Activated CD4-positive, alpha-beta T cell treated with anti-CD3 and anti-CD28 coated beads for 36 hours (primary cell): ENCODE data around the gene HP. TPM values are rescaled to one million over a fixed set of nuclear protein-coding genes. Genes with fewer than 3 reads are reported as not detected.
"Not testable (repeated sequence)": the region's sequence is repeated elsewhere in the genome, so short reads cannot be mapped to it uniquely, and the experiment has no call there.

Source experiments
- ATAC-seq: fragments of 200-7000 bp; cut with Tn5 transposase; one replicate; pipeline ENCODE4 v1.10.0; 2021; ENCODE audit warnings: mild to moderate bottlenecking, moderate library complexity
- CTCF ChIA-PET: fragments of 350-600 bp; sonication (Branson Sonifier 250); formaldehyde crosslinking; loops from one replicate; lab custom pipeline; 2021; ENCODE audit warnings: antibody characterized with exemption; lab: Charles Lee
- POLR2A ChIA-PET: fragments of 350-600 bp; sonication (Branson Sonifier 250); formaldehyde crosslinking; loops from one replicate; lab custom pipeline; 2021; ENCODE audit warnings: antibody characterized with exemption, inconsistent platforms; lab: Charles Lee
- DNase-seq: peaks from one replicate; pipeline ENCODE4 v3.0.0-alpha.2; 2020
- H3K27ac Mint-ChIP-seq: one replicate; pipeline ENCODE4 v1.8.0; 2021; ENCODE audit warnings: mixed read lengths
- H3K27me3 Mint-ChIP-seq: one replicate; pipeline ENCODE4 v1.8.0; 2021; ENCODE audit warnings: mixed read lengths
- H3K36me3 Mint-ChIP-seq: one replicate; pipeline ENCODE4 v1.8.0; 2021; ENCODE audit warnings: low read depth, mixed read lengths
- H3K4me1 Mint-ChIP-seq: one replicate; pipeline ENCODE4 v1.8.0; 2021; ENCODE audit warnings: mixed read lengths
- H3K4me3 Mint-ChIP-seq: one replicate; pipeline ENCODE4 v1.8.0; 2021; ENCODE audit warnings: mild to moderate bottlenecking, moderate library complexity, mixed read lengths
- H3K9me3 Mint-ChIP-seq: one replicate; pipeline ENCODE4 v1.8.0; 2021; ENCODE audit warnings: low read depth, mixed read lengths
- intact Hi-C, 2 experiments: fragments of 100-400 bp; cut with DNase I in 1 of 2; cut with micrococcal nuclease in 1 of 2; formaldehyde crosslinking; loops; one replicate each; pipeline versions ENCODE4 v1.14.2 to v1.15.1; 2022 to 2024; cut with DNase I, micrococcal nuclease
- total RNA-seq, 2 experiments: library from RNA; stranded (reverse); gene quantifications; one replicate each; pipeline ENCODE4 v1.2.3, GENCODE V29; 2021

HP gene
- total RNA-seq, 2 experiments from 2014 or later = not detected

- H3K4me1 Mint-ChIP-seq = no peaks in the 10 kb centered on the region
- ChIA-PET POLR2A (no interaction called here), CTCF (no interaction called here)
- DNase-seq (no peak), ATAC-seq (no peak)
- no peak overlapping the region for H3K4me3 Mint-ChIP-seq
- no peaks in the 10 kb centered on the region for H3K9me3 Mint-ChIP-seq
- H3K36me3 Mint-ChIP-seq = peaks cover 19% of the 10 kb centered on the region
- intact Hi-C loops = no loop called here
- H3K27ac Mint-ChIP-seq = no peak overlapping the region
- H3K27me3 Mint-ChIP-seq = no peaks in the 10 kb centered on the region
Observed at GRCh38 chr16:72043539-72043938, 10.8 kb upstream of the HP start.

DNA sequence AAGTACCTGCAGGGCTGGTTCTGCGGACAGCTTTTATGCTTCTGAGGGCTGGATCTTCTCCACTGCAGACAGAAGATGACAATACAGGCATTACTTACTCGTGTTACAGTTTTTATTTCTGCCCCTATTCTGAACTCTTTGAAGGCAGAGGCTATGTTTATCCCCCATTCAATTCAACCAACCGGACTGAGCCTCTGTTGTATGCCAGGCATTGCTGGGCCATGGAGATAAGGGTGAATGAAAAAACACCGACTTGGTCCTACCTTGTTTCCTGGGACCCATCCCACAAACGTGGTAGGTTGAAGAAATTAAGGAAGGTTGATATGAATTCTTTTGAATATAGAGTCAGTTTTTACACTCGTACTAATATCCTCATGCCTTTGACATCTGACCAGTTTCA lies 10.0 kb upstream of the HP start:
- peaks cover 24% of the 10 kb centered on the region for H3K36me3 Mint-ChIP-seq
- ChIA-PET CTCF (no interaction called here), POLR2A (no interaction called here)
- no peaks in the 10 kb centered on the region for H3K4me1 Mint-ChIP-seq
- intact Hi-C loops = no loop called here
- ATAC-seq = no peak
- no peak overlapping the region for H3K27ac Mint-ChIP-seq
- no peaks in the 10 kb centered on the region for H3K27me3 Mint-ChIP-seq
- peaks cover 4% of the 10 kb centered on the region for H3K9me3 Mint-ChIP-seq
- DNase-seq = no peak
- H3K4me3 Mint-ChIP-seq = no peak overlapping the region

GRCh38 chr16:72044825-72045359 lies 9.4 kb upstream of the HP start:
- intact Hi-C loops = no loop called here
- H3K4me3 Mint-ChIP-seq = no peak overlapping the region
- no peak for DNase-seq
- POLR2A ChIA-PET = no interaction called here
- no peaks in the 10 kb centered on the region for H3K27me3 Mint-ChIP-seq
- CTCF ChIA-PET = no interaction called here
- no peak overlapping the region for H3K27ac Mint-ChIP-seq
- peaks cover 25% of the 10 kb centered on the region for H3K36me3 Mint-ChIP-seq
- H3K4me1 Mint-ChIP-seq = no peaks in the 10 kb centered on the region
- ATAC-seq = no peak
- H3K9me3 Mint-ChIP-seq = peaks cover 8% of the 10 kb centered on the region

DNA sequence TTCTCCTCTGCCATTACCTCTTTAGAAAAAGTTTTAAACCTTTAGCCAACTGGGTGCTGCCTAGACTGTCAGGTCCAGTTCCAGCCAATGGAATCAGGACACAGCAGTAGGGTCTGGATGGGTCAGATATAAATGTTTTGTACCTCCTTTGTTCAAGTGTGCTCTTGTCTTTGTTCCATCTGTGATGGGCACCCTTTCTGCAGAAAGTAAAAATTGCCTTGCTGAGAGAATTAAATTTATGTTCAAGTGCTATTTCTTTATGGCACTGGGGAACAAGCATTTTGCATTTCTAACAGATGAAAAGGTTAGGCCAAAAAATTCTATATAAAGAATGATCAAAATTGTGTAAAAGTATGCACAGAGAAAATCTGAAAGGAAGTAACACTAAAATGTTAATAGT lies 5.2 kb upstream of the HP start:
- ChIA-PET POLR2A (no interaction called here), CTCF (no interaction called here)
- H3K27me3 Mint-ChIP-seq = no peaks in the 10 kb centered on the region
- intact Hi-C loops = no loop called here
- H3K4me3 Mint-ChIP-seq = no peak overlapping the region
- ATAC-seq (no peak), DNase-seq (no peak)
- no peaks in the 10 kb centered on the region for H3K4me1 Mint-ChIP-seq
- H3K27ac Mint-ChIP-seq = no peak overlapping the region
- H3K36me3 Mint-ChIP-seq = peaks cover 5% of the 10 kb centered on the region
- H3K9me3 Mint-ChIP-seq = peaks cover 13% of the 10 kb centered on the region

- DNase-seq = no peak
- Mint-ChIP-seq H3K27ac (no peak overlapping the region), H3K36me3 (peaks cover 5% of the 10 kb centered on the region), H3K4me1 (no peaks in the 10 kb centered on the region), H3K9me3 (peaks cover 13% of the 10 kb centered on the region), H3K4me3 (no peak overlapping the region), H3K27me3 (no peaks in the 10 kb centered on the region)
- CTCF ChIA-PET = interaction anchor here (1.0 kb wide), 1 partner anchor 439 kb away, joined by 3 read pairs; no protein-coding TSS in a partner anchor
- POLR2A ChIA-PET = no interaction called here
- no peak for ATAC-seq
- intact Hi-C loops = no loop called here
Observed at GRCh38 chr16:72050769-72051464, 3.4 kb upstream of the HP start.

DNA sequence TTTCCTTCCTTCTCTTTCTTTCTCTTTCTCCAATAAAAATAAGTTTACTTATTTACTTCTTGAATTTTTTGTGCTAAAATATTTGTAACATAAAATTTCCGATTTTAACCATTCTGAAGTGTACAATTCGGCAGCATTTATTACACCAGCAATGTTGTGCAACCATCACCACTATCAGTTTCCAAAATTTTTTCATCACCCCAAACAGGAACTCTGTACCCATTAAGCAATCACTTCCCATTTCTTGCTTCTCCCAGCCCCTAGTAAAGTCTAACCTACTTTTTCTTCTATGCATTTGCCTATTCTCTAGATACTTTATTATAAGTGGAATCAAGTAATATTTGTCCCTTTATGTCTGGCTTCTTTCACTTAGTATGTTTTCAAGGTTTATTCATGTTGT lies 2.5 kb upstream of the HP start:
- Mint-ChIP-seq H3K9me3 (peaks cover 13% of the 10 kb centered on the region), H3K4me1 (no peaks in the 10 kb centered on the region), H3K27ac (no peak overlapping the region), H3K36me3 (peaks cover 5% of the 10 kb centered on the region), H3K4me3 (no peak overlapping the region), H3K27me3 (no peaks in the 10 kb centered on the region)
- intact Hi-C loops = no loop called here
- ChIA-PET POLR2A (no interaction called here), CTCF (no interaction called here)
- DNase-seq (no peak), ATAC-seq (no peak)

GRCh38 chr16:72055911-72056310 lies 1.6 kb downstream of the HP start:
- Mint-ChIP-seq H3K4me1 (no peaks in the 10 kb centered on the region), H3K27me3 (no peaks in the 10 kb centered on the region), H3K4me3 (no peak overlapping the region), H3K27ac (no peak overlapping the region), H3K36me3 (no peaks in the 10 kb centered on the region), H3K9me3 (peaks cover 2% of the 10 kb centered on the region)
- no peak for ATAC-seq
- ChIA-PET CTCF (interaction anchor here (0.6 kb wide), 2 partner anchors 18 to 125 kb away, joined by 3 read pairs; no protein-coding TSS in a partner anchor), POLR2A (interaction anchor here (0.6 kb wide), 1 partner anchor 62 kb away, joined by 3 read pairs; no protein-coding TSS in a partner anchor)
- intact Hi-C loops = no loop called here
- no peak for DNase-seq

- POLR2A ChIA-PET, H3K36me3 Mint-ChIP-seq, intact Hi-C loops, H3K27ac Mint-ChIP-seq, ATAC-seq, CTCF ChIA-PET, H3K9me3 Mint-ChIP-seq, H3K4me1 Mint-ChIP-seq, H3K27me3 Mint-ChIP-seq, H3K4me3 Mint-ChIP-seq, DNase-seq: not testable (repeated sequence)
Observed at GRCh38 chr16:72057313-72057712, 3.0 kb downstream of the HP start.

DNA sequence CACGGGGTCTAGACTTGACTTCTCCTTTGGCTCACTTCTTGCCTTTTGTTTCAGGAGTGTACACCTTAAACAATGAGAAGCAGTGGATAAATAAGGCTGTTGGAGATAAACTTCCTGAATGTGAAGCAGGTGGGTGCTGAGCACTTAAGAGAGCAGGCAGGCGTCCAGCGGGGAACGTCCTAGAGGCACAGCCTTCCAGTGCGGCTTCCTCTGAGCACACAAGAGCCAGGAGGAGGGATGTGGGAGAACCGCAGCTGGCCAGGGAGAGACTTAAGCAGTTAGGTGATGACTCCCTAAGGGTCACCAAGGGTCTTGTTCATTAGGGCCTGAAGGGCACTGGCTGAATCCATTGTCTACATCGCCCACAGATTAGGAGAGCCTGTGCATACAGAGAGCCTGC lies 4.8 kb downstream of the HP start:
- CTCF ChIA-PET, H3K27ac Mint-ChIP-seq, H3K9me3 Mint-ChIP-seq, intact Hi-C loops, ATAC-seq, H3K4me1 Mint-ChIP-seq, H3K27me3 Mint-ChIP-seq, POLR2A ChIA-PET, DNase-seq, H3K4me3 Mint-ChIP-seq, H3K36me3 Mint-ChIP-seq: not testable (repeated sequence)

DNA sequence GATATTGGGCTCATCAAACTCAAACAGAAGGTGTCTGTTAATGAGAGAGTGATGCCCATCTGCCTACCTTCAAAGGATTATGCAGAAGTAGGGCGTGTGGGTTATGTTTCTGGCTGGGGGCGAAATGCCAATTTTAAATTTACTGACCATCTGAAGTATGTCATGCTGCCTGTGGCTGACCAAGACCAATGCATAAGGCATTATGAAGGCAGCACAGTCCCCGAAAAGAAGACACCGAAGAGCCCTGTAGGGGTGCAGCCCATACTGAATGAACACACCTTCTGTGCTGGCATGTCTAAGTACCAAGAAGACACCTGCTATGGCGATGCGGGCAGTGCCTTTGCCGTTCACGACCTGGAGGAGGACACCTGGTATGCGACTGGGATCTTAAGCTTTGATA lies 6.1 kb downstream of the HP start:
- ChIA-PET POLR2A (no interaction called here), CTCF (no interaction called here)
- Mint-ChIP-seq H3K9me3 (no peaks in the 10 kb centered on the region), H3K27ac (no peak overlapping the region), H3K4me3 (no peak overlapping the region), H3K27me3 (no peaks in the 10 kb centered on the region), H3K36me3 (no peaks in the 10 kb centered on the region), H3K4me1 (no peaks in the 10 kb centered on the region)
- intact Hi-C loops = loop anchor here in 1 of 2 experiments (10.0 kb wide), 1 partner anchor 1894 kb away; no protein-coding TSS in a partner anchor
- DNase-seq (no peak), ATAC-seq (no peak)

GRCh38 chr16:72061564-72061963 lies 7.3 kb downstream of the HP start:
- Mint-ChIP-seq H3K36me3 (no peaks in the 10 kb centered on the region), H3K4me3 (no peak overlapping the region), H3K27ac (no peak overlapping the region), H3K27me3 (no peaks in the 10 kb centered on the region), H3K9me3 (no peaks in the 10 kb centered on the region), H3K4me1 (no peaks in the 10 kb centered on the region)
- intact Hi-C loops = loop anchor here in 1 of 2 experiments (10.0 kb wide), 1 partner anchor 1893 kb away; no protein-coding TSS in a partner anchor
- DNase-seq = no peak
- POLR2A ChIA-PET = no interaction called here
- CTCF ChIA-PET = no interaction called here
- ATAC-seq = no peak

DNA sequence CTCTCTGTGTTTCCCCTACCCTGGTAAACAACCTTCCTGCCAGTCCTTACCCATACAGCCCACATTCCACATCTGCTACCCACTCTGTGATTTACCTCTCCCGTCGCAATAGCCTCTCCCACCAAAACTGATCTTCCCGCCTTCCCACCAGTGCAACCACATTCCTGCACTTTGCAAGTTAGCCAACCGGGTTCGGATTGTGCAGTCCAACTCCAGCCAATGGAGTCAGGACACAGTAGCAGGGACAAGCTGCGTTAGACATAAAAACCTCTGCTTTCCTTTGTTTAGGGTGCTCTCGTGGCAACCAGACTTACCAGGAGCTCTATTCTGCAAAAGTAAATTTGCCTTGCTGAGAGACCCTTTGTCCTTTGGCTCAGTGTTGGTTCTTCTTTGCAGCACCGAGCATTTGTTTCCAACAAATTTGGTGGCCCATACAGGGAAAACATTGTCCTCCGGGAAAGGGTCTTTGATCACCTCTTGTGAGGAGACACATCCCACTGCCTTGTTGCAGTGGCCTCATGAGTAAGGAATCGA lies 10.1 kb downstream of the HP start:
- ATAC-seq = no peak
- intact Hi-C loops = loop anchor here in 1 of 2 experiments (10.0 kb wide), 1 partner anchor 1890 kb away; no protein-coding TSS in a partner anchor
- no peak overlapping the region for H3K27ac Mint-ChIP-seq
- no peaks in the 10 kb centered on the region for H3K9me3 Mint-ChIP-seq
- no peak for DNase-seq
- H3K27me3 Mint-ChIP-seq = no peaks in the 10 kb centered on the region
- ChIA-PET CTCF (interaction anchor here (0.6 kb wide), 1 partner anchor 1011 kb away, joined by 3 read pairs; no protein-coding TSS in a partner anchor), POLR2A (no interaction called here)
- no peaks in the 10 kb centered on the region for H3K4me1 Mint-ChIP-seq
- no peaks in the 10 kb centered on the region for H3K36me3 Mint-ChIP-seq
- H3K4me3 Mint-ChIP-seq = no peak overlapping the region
